DMS114 treated with DMSO at 0.1 percent for 48 hours (cell line): Measurements from ENCODE around the gene SCUBE2.
A peak's percentile ranks its signal among the peaks of the same experiment; 100 is the strongest.

Source experiments
- DNase-seq: peaks from one replicate; lab custom pipeline; 2025; ENCODE audit not compliant: unreplicated experiment; lab: John Stamatoyannopoulos, UW

The SCUBE2 gene

GRCh38 chr11:9047964-9048523, 43.4 kb downstream of the SCUBE2 start:
- DNase-seq: no peak

GRCh38 chr11:9046481-9046880, 44.9 kb downstream of the SCUBE2 start:
- no peak for DNase-seq

- no peak for DNase-seq
These were observed 48.9 kb downstream of the SCUBE2 start for GRCh38 chr11:9042488-9042887.

GRCh38 chr11:9041747-9042146, 49.7 kb downstream of the SCUBE2 start:
- DNase-seq: no peak

GRCh38 chr11:9040410-9040809, 51.0 kb downstream of the SCUBE2 start:
- DNase-seq: no peak

GRCh38 chr11:9039863-9040262, 51.5 kb downstream of the SCUBE2 start:
- no peak for DNase-seq

- DNase-seq: no peak
These were observed 52.2 kb downstream of the SCUBE2 start for GRCh38 chr11:9039198-9039597.

- DNase-seq: no peak
These were observed 52.9 kb downstream of the SCUBE2 start for GRCh38 chr11:9038541-9038940.

- no peak for DNase-seq
These were observed 53.4 kb downstream of the SCUBE2 start for GRCh38 chr11:9037963-9038362.

- DNase-seq: no peak
These were observed 54.2 kb downstream of the SCUBE2 start for GRCh38 chr11:9037046-9037780.

GRCh38 chr11:9030601-9031000, 60.8 kb downstream of the SCUBE2 start:
- DNase-seq: no peak

- no peak for DNase-seq
These were observed 62.0 kb downstream of the SCUBE2 start for GRCh38 chr11:9029422-9029821.

- DNase-seq: no peak
These were observed 62.8 kb downstream of the SCUBE2 start for GRCh38 chr11:9028581-9028980.

GRCh38 chr11:9025101-9025850, 66.1 kb downstream of the SCUBE2 start:
- no peak for DNase-seq

- DNase-seq: no peak
These were observed 68.3 kb downstream of the SCUBE2 start for GRCh38 chr11:9022961-9023680.

- no peak for DNase-seq
These were observed 70.5 kb downstream of the SCUBE2 start for GRCh38 chr11:9020916-9021315.

- DNase-seq: no peak
These were observed 71.5 kb downstream of the SCUBE2 start for GRCh38 chr11:9019861-9020260.

- no peak for DNase-seq
These were observed 73.6 kb downstream of the SCUBE2 start for GRCh38 chr11:9017773-9018172.

GRCh38 chr11:9016916-9017642, 74.3 kb downstream of the SCUBE2 start:
- no peak for DNase-seq

GRCh38 chr11:9015677-9016076, 75.7 kb downstream of the SCUBE2 start:
- DNase-seq: peak; percentile 19

GRCh38 chr11:9014826-9015225, 76.6 kb downstream of the SCUBE2 start:
- DNase-seq: no peak
